K562 (cell line): Measurements from ENCODE around the gene GJC2. TPM values are rescaled to one million over a fixed set of nuclear protein-coding genes. Genes with fewer than 3 reads are reported as not detected.

Experiments used
- ATF1 ChIP-seq, 2 experiments: fragments of 450-650 bp in 1 of 2; IDR thresholded peaks; 2 replicates each; pipeline ENCODE4 v1.6.1; 2016; ENCODE audit warnings: missing compliant biosample characterization in 1 of 2, missing genetic modification characterization in 1 of 2
- BHLHE40 ChIP-seq: IDR thresholded peaks from 2 replicates; pipeline ENCODE4 v1.6.1; 2011; ENCODE audit warnings: low read length, improper control_type of control experiment
- BRD4 ChIP-seq: fragments of 200-600 bp; sonication (generic); IDR thresholded peaks from 2 replicates; pipeline ENCODE4 v1.6.1; 2017; ENCODE audit warnings: inconsistent platforms
- CBX2 ChIP-seq: fragments of 200-600 bp; sonication (generic); IDR thresholded peaks from one replicate; pipeline ENCODE4 v1.6.1; 2012; ENCODE audit warnings: mild to moderate bottlenecking, low read length, inconsistent platforms; ENCODE audit not compliant: insufficient read depth, poor library complexity, severe bottlenecking
- CREM ChIP-seq: IDR thresholded peaks from 2 replicates; pipeline ENCODE4 v1.6.1; 2014; ENCODE audit warnings: antibody characterized with exemption, low read depth
- DACH1 ChIP-seq: fragments of 450-650 bp; IDR thresholded peaks from 2 replicates; pipeline ENCODE4 v1.6.1; 2018; ENCODE audit not compliant: partially characterized antibody
- E2F3 ChIP-seq: fragments of 250-450 bp; sonication (Bioruptor Pico); IDR thresholded peaks from 2 replicates; pipeline ENCODE4 v1.4.0; 2020; ENCODE audit warnings: mild to moderate bottlenecking
- ETV5 ChIP-seq: sonication (generic); formaldehyde crosslinking; IDR thresholded peaks from 2 replicates; pipeline ENCODE4 v1.4.0; 2020; ENCODE audit warnings: low read depth, mild to moderate bottlenecking, missing genetic modification reagents
- FOXM1 ChIP-seq, 2 experiments: fragments of 450-650 bp in 1 of 2; sonication (generic) in 1 of 2; formaldehyde crosslinking in 1 of 2; IDR thresholded peaks; 2 replicates each; pipeline versions ENCODE4 v1.6.1 to v1.9.0; 2017 to 2022; ENCODE audit warnings: low read depth in 2 of 2, mild to moderate bottlenecking in 2 of 2, missing genetic modification reagents in 1 of 2, moderate library complexity in 1 of 2
- HDAC8 ChIP-seq: fragments of 450-650 bp; IDR thresholded peaks from 2 replicates; pipeline ENCODE4 v1.6.1; 2016; ENCODE audit warnings: mild to moderate bottlenecking, missing genetic modification characterization, moderate library complexity, missing compliant biosample characterization
- HNRNPK ChIP-seq: fragments of 200-400 bp; formaldehyde crosslinking; IDR thresholded peaks from one replicate; pipeline ENCODE4 v1.6.1; 2018; ENCODE audit warnings: mild to moderate bottlenecking, low read depth, low read length; ENCODE audit not compliant: poor library complexity, severe bottlenecking
- JUN ChIP-seq, 2 experiments: sonication (generic) in 1 of 2; formaldehyde crosslinking in 1 of 2; IDR thresholded peaks; 2 replicates each; pipeline versions ENCODE4 v1.6.1 to v1.8.0; 2012 to 2022; ENCODE audit warnings: borderline replicate concordance in 2 of 2, mild to moderate bottlenecking in 2 of 2, improper control_type of control experiment in 1 of 2, low read depth in 1 of 2, low read length in 1 of 2, missing genetic modification reagents in 1 of 2
- L3MBTL2 ChIP-seq: fragments of 450-650 bp; IDR thresholded peaks from 2 replicates; pipeline ENCODE4 v1.6.1; 2016; ENCODE audit warnings: mild to moderate bottlenecking, moderate library complexity
- MAX ChIP-seq: sonication (generic); formaldehyde crosslinking; IDR thresholded peaks from 2 replicates; pipeline ENCODE4 v1.9.0; 2022; ENCODE audit warnings: mild to moderate bottlenecking, missing genetic modification reagents
- PCBP1 ChIP-seq: fragments of 200-400 bp; formaldehyde crosslinking; IDR thresholded peaks from 2 replicates; pipeline ENCODE4 v1.6.1; 2018; ENCODE audit warnings: mild to moderate bottlenecking, low read depth, low read length; ENCODE audit not compliant: poor library complexity, severe bottlenecking
- PHF8 ChIP-seq: fragments of 200-600 bp; sonication (generic); IDR thresholded peaks from 2 replicates; pipeline ENCODE4 v1.6.1; 2012; ENCODE audit warnings: mixed run types, mild to moderate bottlenecking, inconsistent platforms, low read length, moderate library complexity, borderline replicate concordance
- PRPF4 ChIP-seq: fragments of 200-400 bp; formaldehyde crosslinking; IDR thresholded peaks from one replicate; pipeline ENCODE4 v1.6.1; 2017; ENCODE audit warnings: low read length, low read depth, mild to moderate bottlenecking; ENCODE audit not compliant: insufficient read depth, poor library complexity, severe bottlenecking
- RBBP5 ChIP-seq: fragments of 200-600 bp; sonication (generic); IDR thresholded peaks from 2 replicates; pipeline ENCODE4 v1.6.1; 2012; ENCODE audit warnings: borderline replicate concordance, mild to moderate bottlenecking, low read length, control low read depth, inconsistent platforms; ENCODE audit not compliant: insufficient read depth, poor library complexity, severe bottlenecking
- RBFOX2 ChIP-seq: fragments of 200-400 bp; formaldehyde crosslinking; IDR thresholded peaks from 2 replicates; pipeline ENCODE4 v1.6.1; 2017; ENCODE audit warnings: low read depth, mild to moderate bottlenecking, low read length, moderate library complexity
- RNF2 ChIP-seq: sonication (generic); IDR thresholded peaks from 2 replicates; pipeline ENCODE4 v1.6.1; 2016
- STAT5B ChIP-seq: fragments of 250-450 bp; sonication (Bioruptor Pico); IDR thresholded peaks from 2 replicates; pipeline ENCODE4 v1.8.0; 2021; ENCODE audit warnings: mild to moderate bottlenecking, inconsistent platforms
- TAF7 ChIP-seq: fragments of 450-650 bp; IDR thresholded peaks from 2 replicates; pipeline ENCODE4 v1.6.1; 2016; ENCODE audit warnings: missing genetic modification characterization, missing compliant biosample characterization
- TBP ChIP-seq: optimal IDR thresholded peaks from 2 replicates; pipeline ENCODE3; 2011; ENCODE audit warnings: low read depth, low read length, improper control_type of control experiment
- TCF15 ChIP-seq: fragments of 250-450 bp; sonication (Bioruptor Pico); IDR thresholded peaks from 2 replicates; pipeline ENCODE4 v1.8.0; 2022; ENCODE audit warnings: moderate library complexity, mild to moderate bottlenecking, inconsistent platforms
- ZKSCAN1 ChIP-seq: fragments of 150-350 bp; IDR thresholded peaks from 2 replicates; pipeline ENCODE4 v1.6.1; 2016; ENCODE audit warnings: low read depth, low read length
- ZNF3 ChIP-seq: fragments of 250-450 bp; sonication (Bioruptor Pico); IDR thresholded peaks from 2 replicates; pipeline ENCODE4 v1.5.0; 2021; ENCODE audit warnings: mild to moderate bottlenecking, moderate library complexity
- polyA plus RNA-seq, 8 experiments: library from polyadenylated mRNA; depleted of rRNA in 4 of 8; stranded (reverse) in 5 of 8; unstranded in 3 of 8; fragments of >200 nt; fragmentation: Nextera tagmentation in 2 of 8; fragmentation: Illumina TruSeq in 1 of 8; extraction: Ambion mirVana in 2 of 8; extraction: Trizol in 1 of 8; gene quantifications; 2 replicates each; pipeline versions ENCODE4 v1.2.1 to v1.2.3, GENCODE V29; 2011 to 2014; ENCODE audit warnings: inconsistent platforms in 1 of 8, missing spikeins in 1 of 8
- total RNA-seq, 7 experiments: library from RNA; depleted of rRNA in 6 of 7; stranded (reverse); fragments of >200 nt in 6 of 7; fragmentation: Illumina TruSeq in 2 of 7; extraction: Trizol in 2 of 7; gene quantifications; 2 replicates each; pipeline versions ENCODE4 v1.2.1 to v1.2.3, GENCODE V29; 2011 to 2021; ENCODE audit warnings: low replicate concordance in 1 of 7
- TF ChIP-seq, protein P1 (sequence below): sonication (generic); formaldehyde crosslinking; IDR thresholded peaks from 2 replicates; pipeline ENCODE4 v1.8.0; 2022; ENCODE audit warnings: mild to moderate bottlenecking, missing genetic modification reagents

The GJC2 gene
- total and polyA plus RNA-seq, 9 of the 15 experiments (the other 6 are each of a cell fraction or from before 2014, with no cell fraction given), result 0.03 to 0.62 (median 0.11) TPM; not detected in 2

GRCh38 chr1:228139931-228140723 lies 9.6 kb upstream of the GJC2 start, which contains the start of gene GUK1 (continued):
- TF ChIP-seq PRPF4 (peak; percentile 23), TAF7 (tag) (peak; percentile 65), JUN (IDR thresholded peaks at IDR 0.05; ENCODE audit: borderline replicate concordance, low read depth, low read length) (peak; percentile 43), JUN (CRISPR knock-in tag; IDR thresholded peaks at IDR 0.05; ENCODE audit: borderline replicate concordance) (peak; percentile 30; the same call in 1 of the 2 replicates), CBX2 (no peak), HDAC8 (tag) (no peak), PCBP1 (no peak), RNF2 (no peak), BHLHE40 (0 out of 2 replicates have a peak, but pooled peaks have one; percentile 24), E2F3 (CRISPR knock-in tag) (0 out of 2 replicates have a peak, but pooled peaks have one; percentile 42), RBFOX2 (peak; percentile 91), PHF8 (peak; percentile 86), MAX (CRISPR knock-in tag) (peak; percentile 87), TBP (peak; percentile 58), BRD4 (peak; percentile 25; the same call in 1 of the 2 replicates), TCF15 (CRISPR knock-in tag) (no peak), ATF1 (CRISPR knock-in tag; IDR thresholded peaks at IDR 0.05) (peak; percentile 90), ATF1 (tag; IDR thresholded peaks at IDR 0.05) (peak; percentile 100), ZKSCAN1 (0 out of 2 replicates have a peak, but pooled peaks have one; percentile 6), FOXM1 (IDR thresholded peaks at IDR 0.05; ENCODE audit: low read depth) (no peak), FOXM1 (CRISPR knock-in tag; IDR thresholded peaks at IDR 0.05; ENCODE audit: low read depth) (peak; percentile 24; the same call in 1 of the 2 replicates), ETV5 (peak; percentile 79), L3MBTL2 (peak; percentile 30; the same call in 1 of the 2 replicates), CREM (peak; percentile 98), DACH1 (peak; percentile 43), HNRNPK (peak; percentile 48), ZNF3 (CRISPR knock-in tag) (no peak), RBBP5 (peak; percentile 84), STAT5B (no peak)
- TF ChIP-seq, protein P1, sequence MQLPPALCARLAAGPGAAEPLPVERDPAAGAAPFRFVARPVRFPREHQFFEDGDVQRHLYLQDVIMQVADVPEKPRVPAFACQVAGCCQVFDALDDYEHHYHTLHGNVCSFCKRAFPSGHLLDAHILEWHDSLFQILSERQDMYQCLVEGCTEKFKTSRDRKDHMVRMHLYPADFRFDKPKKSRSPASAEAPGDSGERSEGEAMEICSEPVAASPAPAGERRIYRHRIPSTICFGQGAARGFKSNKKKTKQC (CRISPR knock-in tag), result peak; percentile 81
